GM21390 (cell line): ENCODE results near the gene TMEM97.
"Not testable (repeated sequence)": the region's sequence is repeated elsewhere in the genome, so short reads cannot be mapped to it uniquely, and the experiment has no call there.

Experiments used
- ATAC-seq: cut with Tn5 transposase; IDR thresholded peaks from one replicate; pipeline ENCODE4 v1.9.1; 2021; ENCODE audit not compliant: unreplicated experiment

TMEM97 gene

GRCh38 chr17:28335959-28336871 lies 17.2 kb downstream of the TMEM97 start:
- no peak for ATAC-seq

- ATAC-seq: no peak
Observed at GRCh38 chr17:28338056-28338768, 19.2 kb downstream of the TMEM97 start.

- not testable (repeated sequence) for ATAC-seq
Observed at GRCh38 chr17:28338769-28339212, 19.8 kb downstream of the TMEM97 start.

GRCh38 chr17:28339431-28339830 lies 20.4 kb downstream of the TMEM97 start:
- ATAC-seq: no peak

DNA sequence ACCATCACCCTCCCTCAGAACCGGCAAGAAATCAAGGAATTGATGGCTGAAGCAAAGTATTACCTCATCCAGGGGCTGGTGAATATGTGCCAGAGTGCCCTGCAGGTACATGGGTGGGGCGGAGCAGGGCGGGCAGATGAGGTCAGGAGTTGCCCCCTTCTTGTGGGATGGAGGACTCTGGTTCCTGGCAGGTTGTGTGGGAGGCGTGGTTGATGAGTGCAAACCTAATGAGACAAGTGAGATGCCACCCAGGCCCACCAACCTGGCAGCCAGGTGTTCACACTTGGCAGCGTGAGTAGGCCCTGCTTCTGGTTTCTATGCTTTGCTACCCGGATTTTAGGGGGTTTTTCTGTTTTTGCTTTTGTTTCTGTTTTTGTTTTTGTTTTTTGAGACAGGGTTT lies 21.4 kb downstream of the TMEM97 start:
- no peak for ATAC-seq

DNA sequence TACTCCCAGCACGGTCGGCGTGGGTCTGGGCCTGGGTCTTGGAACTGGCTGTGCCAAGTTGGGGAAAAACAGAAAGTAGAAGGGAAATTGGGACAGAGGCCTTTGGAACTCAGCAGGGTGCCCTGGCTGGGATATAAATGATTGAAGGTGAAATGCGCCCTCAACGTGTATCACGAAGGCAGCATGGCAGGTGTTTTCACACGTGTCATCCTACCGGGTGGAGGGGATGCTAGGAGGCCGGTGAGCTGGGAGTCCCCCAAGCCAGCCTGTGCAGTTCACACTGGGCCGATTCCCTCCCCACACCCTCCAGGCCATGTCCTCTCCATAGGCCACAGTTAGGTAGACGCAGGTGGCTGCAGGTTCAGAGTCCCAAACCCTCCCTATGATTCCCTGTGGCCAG lies 22.5 kb downstream of the TMEM97 start:
- ATAC-seq: no peak

- no peak for ATAC-seq
Observed at GRCh38 chr17:28342313-28342712, 23.3 kb downstream of the TMEM97 start.

DNA sequence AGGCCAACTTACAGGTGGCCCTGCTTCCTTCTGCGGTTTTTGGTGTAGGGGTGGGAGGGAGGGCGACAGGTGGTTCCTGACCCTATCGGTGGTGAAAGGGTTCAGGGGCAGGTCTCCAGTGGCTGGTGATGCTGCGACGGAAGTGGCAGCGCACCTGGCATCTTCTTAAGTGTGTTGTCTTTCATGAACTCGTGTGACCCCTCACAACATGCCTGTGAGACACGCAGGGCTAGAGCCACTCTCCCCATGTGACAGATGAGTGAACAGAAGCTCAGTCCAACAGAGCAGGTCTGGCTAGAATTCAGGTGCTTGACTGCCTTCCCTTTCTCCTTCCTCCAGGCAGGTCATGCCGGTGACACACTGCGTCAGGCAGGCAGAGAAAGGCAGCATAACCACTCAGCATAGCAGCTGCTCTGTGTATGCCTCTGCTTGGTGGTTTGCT lies 24.5 kb downstream of the TMEM97 start:
- no peak for ATAC-seq

DNA sequence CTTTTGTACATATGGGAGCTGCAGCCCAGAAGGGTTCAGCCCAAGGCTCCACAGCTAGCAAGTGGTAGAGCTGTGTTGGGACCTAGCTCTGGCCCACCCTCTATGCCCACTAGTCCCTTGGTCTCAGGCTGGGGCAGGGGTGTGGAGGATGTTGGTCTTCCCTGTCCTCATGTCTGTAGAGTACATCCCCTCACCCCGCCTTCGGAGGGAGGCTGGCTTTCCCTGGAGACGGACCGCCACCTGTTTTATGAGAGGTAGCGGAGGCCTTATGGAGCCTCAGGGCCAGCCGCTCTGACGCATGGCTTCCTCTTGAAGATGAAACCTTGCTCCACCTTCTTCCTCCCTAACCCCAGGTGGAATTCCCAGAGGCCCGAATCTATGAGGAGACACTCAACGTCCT lies 25.0 kb downstream of the TMEM97 start:
- ATAC-seq: no peak

- no peak for ATAC-seq
Observed at GRCh38 chr17:28344435-28344901, 25.5 kb downstream of the TMEM97 start.

DNA sequence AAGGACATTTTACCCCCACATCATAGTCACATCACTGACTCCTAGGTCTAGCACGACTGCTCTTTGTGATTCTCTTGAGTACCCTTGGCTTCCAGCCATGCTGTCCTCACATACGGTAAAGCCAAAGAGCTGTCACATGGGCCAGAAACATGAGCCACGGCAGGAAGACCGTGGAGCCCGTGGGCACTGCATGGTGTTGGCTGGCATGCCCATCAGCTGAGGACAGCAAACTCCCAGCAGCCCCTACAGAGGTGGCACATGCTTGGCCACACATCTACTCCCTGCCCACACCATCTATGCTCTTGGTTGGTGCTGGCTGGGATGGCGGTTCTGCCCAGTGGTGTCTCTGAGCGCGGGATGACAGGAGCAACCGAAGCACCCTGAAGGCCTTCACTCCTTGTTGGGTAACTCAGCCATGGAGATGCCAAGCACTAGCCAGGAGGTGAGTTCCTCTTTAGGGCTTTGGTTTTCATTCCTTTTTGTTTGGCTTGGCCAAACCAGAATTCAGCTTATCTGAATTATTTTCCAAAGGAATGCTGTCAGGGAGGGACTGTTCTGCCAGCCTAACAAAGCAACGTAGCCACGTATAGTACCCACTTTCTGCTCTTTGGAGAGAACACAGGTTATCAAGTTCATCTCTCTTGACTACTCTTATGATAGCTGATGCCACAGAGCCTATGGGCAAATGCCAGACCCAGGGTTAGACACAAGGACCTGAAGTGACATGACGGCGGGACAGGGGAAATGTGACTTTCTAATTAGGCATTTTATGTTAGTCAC lies 26.6 kb downstream of the TMEM97 start:
- no peak for ATAC-seq

DNA sequence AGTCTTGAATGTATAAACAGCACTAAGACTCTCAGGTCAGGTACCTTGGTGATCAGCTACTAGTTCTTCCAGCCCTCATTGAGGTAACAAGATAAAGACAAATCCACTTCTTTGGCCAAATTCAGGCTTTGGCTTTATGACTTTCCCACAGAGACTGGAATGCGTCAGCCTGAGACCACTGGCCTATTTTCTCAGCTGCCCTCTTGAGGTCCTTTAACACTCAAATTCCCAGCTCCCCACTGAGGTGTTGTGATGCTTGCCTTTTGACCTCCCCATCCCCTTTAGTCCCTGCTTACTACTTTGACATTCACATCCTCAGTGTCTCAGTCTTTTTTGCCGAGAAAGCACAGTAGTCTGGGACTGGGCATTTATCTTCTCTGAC lies 27.2 kb downstream of the TMEM97 start:
- ATAC-seq: no peak

DNA sequence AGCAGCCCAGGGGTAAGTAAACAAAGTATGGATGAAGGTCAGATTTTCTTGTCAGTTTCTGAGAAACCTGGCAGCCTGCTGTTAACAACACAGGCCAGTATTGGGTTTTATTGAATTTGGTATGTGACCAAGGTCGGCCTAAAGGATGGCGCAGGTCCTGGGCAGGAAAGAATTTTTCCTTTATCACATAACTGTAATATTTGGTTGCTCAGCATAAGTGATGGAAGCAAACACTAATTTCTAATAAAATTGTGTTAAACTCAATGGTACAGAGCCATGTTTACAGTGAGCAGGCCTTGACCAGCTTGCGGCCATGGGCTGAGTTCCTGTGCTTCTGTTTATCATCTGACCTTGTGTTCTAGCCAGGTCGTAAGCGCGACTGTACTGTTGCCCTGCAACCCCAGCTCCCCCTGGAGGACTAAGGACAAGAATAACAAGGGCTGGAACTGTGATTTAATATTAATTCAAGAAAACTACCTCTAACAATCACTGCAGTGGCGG lies 27.8 kb downstream of the TMEM97 start:
- ATAC-seq: no peak

- no peak for ATAC-seq
Observed at GRCh38 chr17:28347261-28347891, 28.4 kb downstream of the TMEM97 start.

DNA sequence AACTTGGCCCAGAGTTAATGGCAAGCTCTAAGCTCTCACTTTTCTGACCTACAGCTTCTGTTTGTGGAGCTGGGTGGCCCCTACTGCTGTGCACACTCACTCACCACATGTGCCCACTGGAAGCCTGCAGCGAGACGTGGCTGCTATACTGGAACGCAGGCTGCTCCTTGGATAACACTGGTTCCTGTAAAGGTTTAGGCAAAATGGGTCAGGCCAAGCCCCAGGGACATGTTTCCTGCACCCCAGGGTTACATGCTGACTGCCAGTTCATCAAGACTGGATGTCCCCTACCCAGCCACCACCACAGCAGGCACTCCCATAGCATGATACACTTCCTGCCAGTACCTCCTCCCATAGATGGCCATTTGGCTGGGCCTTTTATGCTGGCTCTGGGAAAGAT lies 30.0 kb downstream of the TMEM97 start:
- ATAC-seq: no peak

- no peak for ATAC-seq
Observed at GRCh38 chr17:28350271-28350670, 31.3 kb downstream of the TMEM97 start.

DNA sequence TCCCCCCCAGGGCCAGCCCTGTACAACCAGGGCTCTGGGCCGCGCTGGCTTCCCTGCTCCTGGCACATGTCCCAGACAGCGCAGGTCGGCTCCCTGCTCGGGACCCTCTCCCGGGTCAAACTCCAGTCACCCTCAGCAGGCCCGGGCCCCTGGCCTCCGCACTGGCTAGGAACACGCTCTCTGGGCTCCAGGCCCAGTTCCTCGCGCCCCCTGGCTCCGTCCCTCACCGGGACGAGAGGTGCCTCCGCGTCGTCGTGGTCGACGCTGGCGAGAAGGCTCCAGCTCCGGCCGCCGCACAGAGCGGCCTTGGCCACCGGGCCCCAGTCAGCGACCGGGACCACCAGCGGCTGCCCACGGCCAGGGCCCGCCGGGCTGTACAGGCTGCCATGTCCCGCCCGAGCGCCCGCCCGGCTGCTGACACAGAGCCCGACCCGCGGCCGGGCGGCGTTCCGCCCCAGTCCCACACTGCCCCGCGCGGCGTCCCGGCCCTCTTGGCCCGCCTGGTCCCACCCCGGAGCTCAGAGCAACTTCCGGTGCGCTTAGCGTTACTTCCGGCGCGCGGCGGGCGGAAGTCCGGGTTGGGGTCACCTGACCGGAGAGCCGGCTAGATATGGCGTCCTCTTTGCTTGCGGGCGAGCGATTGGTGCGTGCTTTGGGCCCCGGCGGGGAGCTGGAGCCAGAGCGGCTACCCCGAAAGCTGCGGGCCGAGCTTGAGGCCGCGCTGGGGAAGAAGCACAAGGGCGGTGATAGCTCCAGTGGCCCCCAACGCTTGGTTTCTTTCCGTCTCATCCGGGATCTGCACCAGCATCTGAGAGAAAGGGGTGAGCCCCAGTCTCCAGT lies 38.3 kb downstream of the TMEM97 start, which contains the start of gene POLDIP2:
Gene POLDIP2 (minus strand): TSS at position 467 of the 840 bp plus-strand sequence. CDS start 79 bp downstream, at position 388.
- ATAC-seq: peak; percentile 94

GRCh38 chr17:28357901-28358197 lies 38.8 kb downstream of the TMEM97 start:
- ATAC-seq: no peak

GRCh38 chr17:28363186-28363585 lies 44.2 kb downstream of the TMEM97 start:
- no peak for ATAC-seq
